Bronchial epithelial cell (primary cell): Measurements from ENCODE around the gene STYXL1. TPM values are rescaled to one million over a fixed set of nuclear protein-coding genes. Genes with fewer than 3 reads are reported as not detected.
"Not testable (repeated sequence)": the region's sequence is repeated elsewhere in the genome, so short reads cannot be mapped to it uniquely, and the experiment has no call there.

Source experiments
- DNase-seq: peaks from one replicate; pipeline ENCODE4 v3.0.0-alpha.2; 2010; ENCODE audit warnings: low read depth
- FAIRE-seq: peaks from 2 replicates; lab custom pipeline; 2011; peaks lifted over from hg19 to GRCh38; lab: Jason Lieb, UNC
- H3K27me3 ChIP-seq: 2 replicates; pipeline ENCODE4 v1.5.1; 2011; ENCODE audit warnings: low read length; ENCODE audit not compliant: control insufficient read depth, insufficient read depth
- H3K36me3 ChIP-seq: 2 replicates; pipeline ENCODE4 v1.5.1; 2011; ENCODE audit warnings: low read length; ENCODE audit not compliant: control insufficient read depth, insufficient read depth
- H3K4me3 ChIP-seq: 2 replicates; pipeline ENCODE4 v1.5.1; 2011; ENCODE audit warnings: mild to moderate bottlenecking, low read depth, low read length, control low read depth
- total RNA-seq: library from RNA; depleted of rRNA; stranded (reverse); fragments of >200 nt; gene quantifications from 2 replicates; pipeline ENCODE4 v1.2.1, GENCODE V29; 2014
- TF ChIP-seq, protein P1 (sequence below): IDR thresholded peaks from 2 replicates; pipeline ENCODE4 v1.5.1; 2011; ENCODE audit warnings: mild to moderate bottlenecking, moderate library complexity, low read length, control low read depth, inconsistent platforms; ENCODE audit not compliant: insufficient read depth, severe bottlenecking

Gene STYXL1
- total RNA-seq, 1 donor from 2014 or later: 47.7 TPM

DNA sequence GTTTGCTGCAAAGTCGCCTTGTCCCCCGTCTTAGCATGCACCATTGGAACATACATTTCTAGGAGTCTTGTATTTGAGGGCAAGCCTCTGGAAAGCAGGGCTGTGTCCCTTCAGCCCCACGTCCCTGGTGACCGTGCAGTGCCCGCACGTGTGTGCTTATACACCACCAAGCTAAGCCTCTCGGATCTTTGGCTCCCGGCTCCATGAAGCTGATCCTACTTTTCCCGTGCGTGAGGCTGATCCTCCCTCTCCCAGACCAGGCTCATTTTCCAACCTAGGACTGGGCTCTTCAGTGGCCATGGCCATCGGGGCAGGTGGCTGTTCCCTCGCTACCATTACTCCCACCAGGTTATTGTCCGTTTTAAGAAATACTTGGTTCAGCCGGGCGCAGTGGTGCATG is 14.5 kb upstream of the STYXL1 start:
- DNase-seq (no peak), FAIRE-seq (no peak)
- Histone ChIP-seq H3K36me3 (peaks cover 55% of the 10 kb centered on the region), H3K27me3 (no peaks in the 10 kb centered on the region), H3K4me3 (no peak overlapping the region)
- TF ChIP-seq, protein P1, sequence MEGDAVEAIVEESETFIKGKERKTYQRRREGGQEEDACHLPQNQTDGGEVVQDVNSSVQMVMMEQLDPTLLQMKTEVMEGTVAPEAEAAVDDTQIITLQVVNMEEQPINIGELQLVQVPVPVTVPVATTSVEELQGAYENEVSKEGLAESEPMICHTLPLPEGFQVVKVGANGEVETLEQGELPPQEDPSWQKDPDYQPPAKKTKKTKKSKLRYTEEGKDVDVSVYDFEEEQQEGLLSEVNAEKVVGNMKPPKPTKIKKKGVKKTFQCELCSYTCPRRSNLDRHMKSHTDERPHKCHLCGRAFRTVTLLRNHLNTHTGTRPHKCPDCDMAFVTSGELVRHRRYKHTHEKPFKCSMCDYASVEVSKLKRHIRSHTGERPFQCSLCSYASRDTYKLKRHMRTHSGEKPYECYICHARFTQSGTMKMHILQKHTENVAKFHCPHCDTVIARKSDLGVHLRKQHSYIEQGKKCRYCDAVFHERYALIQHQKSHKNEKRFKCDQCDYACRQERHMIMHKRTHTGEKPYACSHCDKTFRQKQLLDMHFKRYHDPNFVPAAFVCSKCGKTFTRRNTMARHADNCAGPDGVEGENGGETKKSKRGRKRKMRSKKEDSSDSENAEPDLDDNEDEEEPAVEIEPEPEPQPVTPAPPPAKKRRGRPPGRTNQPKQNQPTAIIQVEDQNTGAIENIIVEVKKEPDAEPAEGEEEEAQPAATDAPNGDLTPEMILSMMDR: no peak

DNA sequence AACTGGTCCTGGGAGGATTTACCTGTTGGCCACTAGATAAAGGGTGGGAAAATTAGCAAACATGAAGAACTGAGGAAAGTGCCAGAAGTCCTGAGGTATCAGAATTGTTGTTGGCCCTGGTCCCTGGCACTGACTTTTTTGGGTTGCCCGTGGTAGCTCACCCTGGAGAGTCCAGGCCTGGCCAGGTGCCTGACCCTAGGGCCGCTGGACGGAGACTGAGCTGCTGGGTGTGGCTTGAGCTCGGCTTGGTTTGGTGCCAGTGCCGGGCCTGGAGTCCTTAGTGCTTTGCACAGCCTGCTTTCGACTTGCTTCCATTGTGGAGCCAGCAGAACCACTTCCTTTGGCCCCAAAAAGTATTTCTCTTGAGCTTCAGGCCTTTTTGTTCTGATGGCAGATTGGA is 13.0 kb upstream of the STYXL1 start:
- Histone ChIP-seq H3K36me3 (peaks cover 52% of the 10 kb centered on the region), H3K27me3 (no peaks in the 10 kb centered on the region), H3K4me3 (no peak overlapping the region)
- DNase-seq: no peak
- TF ChIP-seq, protein P1: no peak
- FAIRE-seq: no peak

DNA sequence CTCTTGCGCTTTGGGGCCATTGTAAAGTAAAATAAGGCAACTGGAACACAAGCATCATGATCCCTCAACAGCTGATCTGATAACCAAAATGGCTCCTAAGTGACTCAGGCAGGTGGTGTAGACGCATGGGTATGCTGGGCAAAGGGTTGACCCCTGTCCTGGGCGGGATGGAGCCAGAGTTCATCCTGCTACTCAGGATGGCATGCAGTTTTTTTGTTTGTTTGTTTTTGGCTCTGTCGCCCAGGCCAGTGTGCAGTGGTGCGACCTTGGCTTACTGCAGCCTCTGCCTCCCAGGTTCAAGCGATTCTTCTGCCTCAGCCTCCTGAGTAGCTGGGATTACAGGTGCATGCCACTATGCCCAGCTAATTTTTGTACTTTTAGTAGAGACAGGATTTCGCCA is 10.9 kb upstream of the STYXL1 start:
- not testable (repeated sequence) for FAIRE-seq, H3K4me3 ChIP-seq, H3K27me3 ChIP-seq, DNase-seq
- peaks cover 41% of the 10 kb centered on the region for H3K36me3 ChIP-seq

DNA sequence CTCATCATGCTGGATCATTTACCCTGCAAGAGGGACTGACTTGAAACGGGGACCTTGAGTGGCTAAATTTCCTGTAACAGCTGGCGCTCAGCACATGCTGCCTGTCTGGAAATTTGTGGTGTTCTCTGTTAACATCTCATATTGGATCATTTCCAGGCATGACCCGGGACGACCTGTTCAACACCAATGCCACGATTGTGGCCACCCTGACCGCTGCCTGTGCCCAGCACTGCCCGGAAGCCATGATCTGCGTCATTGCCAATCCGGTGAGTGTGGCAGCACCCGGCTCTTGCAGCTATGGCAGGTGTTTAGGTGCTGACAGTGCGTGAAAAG is 10.0 kb upstream of the STYXL1 start:
- H3K36me3 ChIP-seq: peaks cover 40% of the 10 kb centered on the region
- H3K4me3 ChIP-seq: no peak overlapping the region
- FAIRE-seq: no peak
- H3K27me3 ChIP-seq: no peaks in the 10 kb centered on the region
- TF ChIP-seq, protein P1: no peak
- DNase-seq: no peak

DNA sequence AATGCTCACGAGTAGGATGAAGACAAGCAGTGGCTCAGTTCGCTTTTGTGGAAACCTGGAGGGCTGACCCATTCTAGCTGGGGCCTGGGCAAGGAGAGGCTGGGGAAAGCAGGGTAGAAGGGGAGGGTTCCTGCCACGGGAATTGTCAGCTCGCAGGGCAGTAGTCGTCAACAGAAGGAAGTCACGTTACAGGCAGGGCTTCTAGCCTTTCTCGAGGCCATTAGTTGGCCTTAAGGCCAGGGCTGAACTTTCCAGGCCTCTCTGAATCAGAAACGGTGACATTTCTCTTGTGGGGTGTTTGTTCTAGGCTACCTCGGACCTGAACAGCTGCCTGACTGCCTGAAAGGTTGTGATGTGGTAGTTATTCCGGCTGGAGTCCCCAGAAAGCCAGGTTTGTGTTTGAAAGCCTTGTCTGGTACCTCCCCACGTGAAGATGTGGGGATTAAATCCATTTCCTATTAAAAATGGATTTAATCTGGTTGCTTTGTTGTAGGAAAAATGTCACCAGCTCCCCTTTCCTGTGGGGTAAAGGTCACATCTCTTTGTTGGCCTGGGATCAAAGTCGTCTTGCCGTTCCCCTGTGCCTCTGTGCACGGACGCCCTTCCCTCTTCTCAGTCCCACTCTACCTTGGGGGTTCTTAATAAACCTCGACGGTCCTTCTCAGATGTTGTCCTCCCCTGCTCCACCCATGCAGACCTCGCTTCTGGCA is 9.5 kb upstream of the STYXL1 start:
- FAIRE-seq (no peak), DNase-seq (no peak)
- TF ChIP-seq, protein P1: no peak
- H3K4me3 ChIP-seq: no peak overlapping the region
- no peaks in the 10 kb centered on the region for H3K27me3 ChIP-seq
- H3K36me3 ChIP-seq: peaks cover 40% of the 10 kb centered on the region

DNA sequence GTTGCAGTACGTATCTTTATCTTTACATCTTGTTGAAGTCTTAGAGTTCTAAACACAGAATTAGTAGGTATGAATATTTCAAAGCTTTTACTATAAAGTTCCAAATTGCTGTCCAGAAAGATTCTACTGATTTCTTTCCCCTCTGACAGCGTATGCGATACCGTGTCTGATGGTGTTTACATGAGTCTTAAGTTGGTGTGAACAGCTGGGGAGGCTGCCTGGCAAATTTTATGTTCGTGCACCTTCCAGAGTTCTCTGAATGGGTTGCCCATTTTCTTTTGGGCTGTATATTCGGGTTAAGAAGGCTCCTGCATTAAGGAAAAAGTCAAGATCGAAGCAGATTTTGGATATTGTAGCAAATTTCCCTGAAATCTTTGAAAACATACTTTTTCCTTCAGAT is 8.4 kb upstream of the STYXL1 start:
- Histone ChIP-seq H3K4me3 (no peak overlapping the region), H3K36me3 (peaks cover 40% of the 10 kb centered on the region), H3K27me3 (no peaks in the 10 kb centered on the region)
- DNase-seq (no peak), FAIRE-seq (no peak)
- TF ChIP-seq, protein P1: no peak
